ENCODE results near the gene SFMBT2. TPM values are rescaled to one million over a fixed set of nuclear protein-coding genes. Genes with fewer than 3 reads are reported as not detected.

SFMBT2 gene
- total and polyA plus RNA-seq, 9 donors = 6.1 to 9.8 (median 7.7) TPM

DNA sequence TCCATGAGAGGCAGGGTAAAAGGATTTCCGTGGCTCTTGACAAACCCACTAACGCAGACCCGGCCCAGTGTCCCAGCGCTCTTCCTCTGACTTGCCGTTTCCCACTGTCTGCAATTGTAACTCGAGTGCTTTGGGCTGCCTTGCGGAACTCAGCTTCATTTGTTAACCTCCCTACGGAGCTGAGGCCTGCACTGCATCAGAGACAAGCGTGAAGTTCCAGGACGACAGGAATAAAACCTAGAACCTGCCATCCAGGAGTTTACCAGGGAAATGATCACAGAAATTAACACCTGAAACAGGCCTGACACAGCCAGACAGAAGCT lies 76.2 kb downstream of the SFMBT2 start:
- Histone ChIP-seq H3K27me3 (ENCODE audit: control insufficient read depth, insufficient read depth, low read length) (no peaks in the 10 kb centered on the region), H3K36me3 (ENCODE audit: control insufficient read depth, insufficient read depth, low read length) (peaks cover 2% of the 10 kb centered on the region), H3K4me3 (ENCODE audit: low read length) (no peak overlapping the region), H3K27ac (ENCODE audit: low read length) (no peak overlapping the region), H3K4me1 (ENCODE audit: control insufficient read depth, insufficient read depth, low read length) (no peaks in the 10 kb centered on the region), H3K9me3 (replicated peaks; ENCODE audit: control insufficient read depth, low read depth, low read length) (no peaks in the 10 kb centered on the region)
- WGBS (ENCODE audit: insufficient coverage) = 36% methylated on average over 10 of the region's 10 CpGs
- DNase-seq = peak; percentile 49

GRCh38 chr10:7333961-7334641 lies 76.7 kb downstream of the SFMBT2 start:
- WGBS (ENCODE audit: insufficient coverage) = 73% methylated on average over 15 of the region's 21 CpGs
- DNase-seq = peak; percentile 47
- Histone ChIP-seq H3K27me3 (ENCODE audit: control insufficient read depth, insufficient read depth, low read length) (no peaks in the 10 kb centered on the region), H3K9me3 (replicated peaks; ENCODE audit: control insufficient read depth, low read depth, low read length) (peaks cover 2% of the 10 kb centered on the region), H3K27ac (ENCODE audit: low read length) (peak overlapping the region; percentile 24), H3K4me1 (ENCODE audit: control insufficient read depth, insufficient read depth, low read length) (no peaks in the 10 kb centered on the region), H3K4me3 (ENCODE audit: low read length) (no peak overlapping the region), H3K36me3 (ENCODE audit: control insufficient read depth, insufficient read depth, low read length) (no peaks in the 10 kb centered on the region)

- no peak for DNase-seq
- no peaks in the 10 kb centered on the region for H3K4me1 ChIP-seq (ENCODE audit: control insufficient read depth, insufficient read depth, low read length)
- no peak overlapping the region for H3K4me3 ChIP-seq (ENCODE audit: low read length)
- H3K36me3 ChIP-seq (ENCODE audit: control insufficient read depth, insufficient read depth, low read length) = no peaks in the 10 kb centered on the region
- peaks cover 17% of the 10 kb centered on the region for H3K9me3 ChIP-seq (replicated peaks; ENCODE audit: control insufficient read depth, low read depth, low read length)
- WGBS (ENCODE audit: insufficient coverage) = 98% methylated on average over 4 of the region's 11 CpGs
- no peaks in the 10 kb centered on the region for H3K27me3 ChIP-seq (ENCODE audit: control insufficient read depth, insufficient read depth, low read length)
- no peak overlapping the region for H3K27ac ChIP-seq (ENCODE audit: low read length)
Observed at GRCh38 chr10:7329219-7329618, 81.6 kb downstream of the SFMBT2 start.

DNA sequence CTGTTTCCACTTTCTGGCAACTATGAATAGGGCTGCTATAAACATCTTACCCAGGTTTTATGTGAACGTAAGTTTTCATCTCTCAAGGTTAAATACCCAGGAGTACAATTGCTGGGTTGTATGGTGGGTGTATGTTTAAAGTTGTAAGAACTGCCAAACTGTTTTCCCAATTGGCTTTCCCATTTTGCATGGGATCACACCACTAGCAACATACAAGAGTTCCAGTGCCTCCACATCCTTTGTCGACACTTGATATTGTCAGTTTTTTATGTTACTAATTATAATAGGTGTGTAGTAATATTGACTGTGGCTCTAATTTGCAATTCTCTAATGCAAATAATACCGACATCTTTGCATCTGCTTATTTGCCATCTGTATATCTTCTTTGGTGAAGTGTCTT lies 82.9 kb downstream of the SFMBT2 start:
- no peaks in the 10 kb centered on the region for H3K4me1 ChIP-seq (ENCODE audit: control insufficient read depth, insufficient read depth, low read length)
- DNase-seq = no peak
- no CpG with 5 or more reads among the region's 3 CpGs for WGBS (ENCODE audit: insufficient coverage)
- H3K27ac ChIP-seq (ENCODE audit: low read length) = no peak overlapping the region
- no peak overlapping the region for H3K4me3 ChIP-seq (ENCODE audit: low read length)
- H3K9me3 ChIP-seq (replicated peaks; ENCODE audit: control insufficient read depth, low read depth, low read length) = peaks cover 18% of the 10 kb centered on the region
- H3K27me3 ChIP-seq (ENCODE audit: control insufficient read depth, insufficient read depth, low read length) = no peaks in the 10 kb centered on the region
- H3K36me3 ChIP-seq (ENCODE audit: control insufficient read depth, insufficient read depth, low read length) = no peaks in the 10 kb centered on the region

DNA sequence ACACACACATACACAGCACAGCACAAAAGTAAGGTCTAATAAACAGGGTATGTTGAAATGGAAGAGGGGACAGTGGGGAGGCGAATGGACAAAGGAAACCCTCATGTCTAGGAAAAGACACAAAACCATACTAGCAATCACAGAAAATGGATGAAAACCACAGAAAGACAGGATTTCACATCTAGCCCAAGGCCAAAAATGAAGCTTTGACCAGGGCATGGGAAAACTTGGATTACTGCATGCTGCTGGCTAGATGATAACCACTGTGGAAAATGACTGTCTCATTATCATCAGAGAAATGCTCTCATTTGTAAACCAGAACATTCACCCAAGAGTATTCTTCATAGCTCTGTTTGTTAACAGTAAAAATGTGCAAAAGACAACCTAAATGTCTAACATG lies 88.2 kb downstream of the SFMBT2 start:
- Histone ChIP-seq H3K36me3 (ENCODE audit: control insufficient read depth, insufficient read depth, low read length) (no peaks in the 10 kb centered on the region), H3K9me3 (replicated peaks; ENCODE audit: control insufficient read depth, low read depth, low read length) (peaks cover 7% of the 10 kb centered on the region), H3K4me1 (ENCODE audit: control insufficient read depth, insufficient read depth, low read length) (peaks cover 5% of the 10 kb centered on the region), H3K27ac (ENCODE audit: low read length) (no peak overlapping the region), H3K4me3 (ENCODE audit: low read length) (no peak overlapping the region), H3K27me3 (ENCODE audit: control insufficient read depth, insufficient read depth, low read length) (no peaks in the 10 kb centered on the region)
- no CpG with 5 or more reads among the region's 1 CpG for WGBS (ENCODE audit: insufficient coverage)
- DNase-seq = no peak

GRCh38 chr10:7320072-7320471 lies 90.8 kb downstream of the SFMBT2 start:
- DNase-seq = no peak
- Histone ChIP-seq H3K27ac (ENCODE audit: low read length) (no peak overlapping the region), H3K9me3 (replicated peaks; ENCODE audit: control insufficient read depth, low read depth, low read length) (peaks cover 3% of the 10 kb centered on the region), H3K36me3 (ENCODE audit: control insufficient read depth, insufficient read depth, low read length) (peaks cover 4% of the 10 kb centered on the region), H3K27me3 (ENCODE audit: control insufficient read depth, insufficient read depth, low read length) (no peaks in the 10 kb centered on the region), H3K4me3 (ENCODE audit: low read length) (no peak overlapping the region), H3K4me1 (ENCODE audit: control insufficient read depth, insufficient read depth, low read length) (peaks cover 5% of the 10 kb centered on the region)
- WGBS (ENCODE audit: insufficient coverage) = 100% methylated on average over 1 of the region's 7 CpGs

- no peak overlapping the region for H3K4me3 ChIP-seq (ENCODE audit: low read length)
- no peak overlapping the region for H3K27ac ChIP-seq (ENCODE audit: low read length)
- H3K27me3 ChIP-seq (ENCODE audit: control insufficient read depth, insufficient read depth, low read length) = no peaks in the 10 kb centered on the region
- DNase-seq = no peak
- peaks cover 3% of the 10 kb centered on the region for H3K9me3 ChIP-seq (replicated peaks; ENCODE audit: control insufficient read depth, low read depth, low read length)
- peaks cover 4% of the 10 kb centered on the region for H3K36me3 ChIP-seq (ENCODE audit: control insufficient read depth, insufficient read depth, low read length)
- peaks cover 5% of the 10 kb centered on the region for H3K4me1 ChIP-seq (ENCODE audit: control insufficient read depth, insufficient read depth, low read length)
Observed at GRCh38 chr10:7319632-7320031, 91.2 kb downstream of the SFMBT2 start.

DNA sequence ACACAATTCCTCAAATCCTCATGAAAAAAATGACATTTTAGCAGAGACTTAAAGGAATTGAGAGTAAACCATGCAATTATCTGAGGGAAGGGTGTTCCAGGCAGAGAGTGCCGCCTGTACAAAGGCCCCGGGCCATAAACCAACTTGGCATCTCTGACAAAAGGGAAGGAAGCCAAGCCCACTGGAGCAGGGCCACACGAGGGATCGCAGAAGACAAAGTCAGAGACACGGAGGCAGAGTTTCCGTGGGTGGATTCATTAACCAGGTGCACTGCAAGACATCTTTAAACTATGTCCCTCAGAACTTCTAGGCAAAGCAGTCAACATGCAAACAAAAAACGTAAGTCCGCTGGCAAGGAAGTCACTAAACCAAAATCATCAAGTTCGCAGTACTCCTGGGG lies 92.0 kb downstream of the SFMBT2 start:
- Histone ChIP-seq H3K27ac (ENCODE audit: low read length) (no peak overlapping the region), H3K4me3 (ENCODE audit: low read length) (no peak overlapping the region), H3K27me3 (ENCODE audit: control insufficient read depth, insufficient read depth, low read length) (no peaks in the 10 kb centered on the region), H3K36me3 (ENCODE audit: control insufficient read depth, insufficient read depth, low read length) (peaks cover 4% of the 10 kb centered on the region), H3K4me1 (ENCODE audit: control insufficient read depth, insufficient read depth, low read length) (peaks cover 5% of the 10 kb centered on the region), H3K9me3 (replicated peaks; ENCODE audit: control insufficient read depth, low read depth, low read length) (no peaks in the 10 kb centered on the region)
- DNase-seq = no peak
- 22% methylated on average over 5 of the region's 9 CpGs for WGBS (ENCODE audit: insufficient coverage)

GRCh38 chr10:7317786-7318446 lies 92.9 kb downstream of the SFMBT2 start:
- H3K27ac ChIP-seq (ENCODE audit: low read length) = no peak overlapping the region
- WGBS (ENCODE audit: insufficient coverage) = no CpG with 5 or more reads among the region's 4 CpGs

GRCh38 chr10:7316839-7317238 lies 94.0 kb downstream of the SFMBT2 start:
- DNase-seq = no peak
- H3K4me3 ChIP-seq (ENCODE audit: low read length) = no peak overlapping the region
- peaks cover 4% of the 10 kb centered on the region for H3K36me3 ChIP-seq (ENCODE audit: control insufficient read depth, insufficient read depth, low read length)
- 100% methylated on average over 1 of the region's 2 CpGs for WGBS (ENCODE audit: insufficient coverage)
- no peak overlapping the region for H3K27ac ChIP-seq (ENCODE audit: low read length)
- H3K9me3 ChIP-seq (replicated peaks; ENCODE audit: control insufficient read depth, low read depth, low read length) = no peaks in the 10 kb centered on the region
- H3K27me3 ChIP-seq (ENCODE audit: control insufficient read depth, insufficient read depth, low read length) = no peaks in the 10 kb centered on the region
- H3K4me1 ChIP-seq (ENCODE audit: control insufficient read depth, insufficient read depth, low read length) = peaks cover 5% of the 10 kb centered on the region

More at GRCh38 chr10:7317786-7318446, 92.9 kb downstream of the SFMBT2 start:
- peaks cover 4% of the 10 kb centered on the region for H3K36me3 ChIP-seq (ENCODE audit: control insufficient read depth, insufficient read depth, low read length)
- H3K4me1 ChIP-seq (ENCODE audit: control insufficient read depth, insufficient read depth, low read length) = peaks cover 5% of the 10 kb centered on the region
- H3K4me3 ChIP-seq (ENCODE audit: low read length) = no peak overlapping the region
- H3K9me3 ChIP-seq (replicated peaks; ENCODE audit: control insufficient read depth, low read depth, low read length) = no peaks in the 10 kb centered on the region
- no peaks in the 10 kb centered on the region for H3K27me3 ChIP-seq (ENCODE audit: control insufficient read depth, insufficient read depth, low read length)
- no peak for DNase-seq
